Epithelial cell of proximal tubule (primary cell): ENCODE data around the gene PLPPR1. TPM values are rescaled to one million over a fixed set of nuclear protein-coding genes. Genes with fewer than 3 reads are reported as not detected.
"Not testable (repeated sequence)": the region's sequence is repeated elsewhere in the genome, so short reads cannot be mapped to it uniquely, and the experiment has no call there.

ENCODE experiments used
- DNase-seq: peaks from one replicate; pipeline ENCODE4 v3.0.0-alpha.2; 2011; ENCODE audit warnings: low read depth
- H3K4me3 ChIP-seq: 2 replicates; pipeline ENCODE4 v1.5.1; 2011; ENCODE audit warnings: low read depth, mild to moderate bottlenecking, low read length
- total RNA-seq: library from RNA; depleted of rRNA; stranded (reverse); fragments of >200 nt; gene quantifications from 2 replicates; pipeline ENCODE4 v1.2.3, GENCODE V29; 2015
- TF ChIP-seq, protein P1 (sequence below): conservative IDR thresholded peaks from 2 replicates; pipeline ENCODE4 v1.5.1; 2012; ENCODE audit warnings: low read depth, mild to moderate bottlenecking, low read length

PLPPR1 gene
- total RNA-seq, 1 donor from 2014 or later = not detected

DNA sequence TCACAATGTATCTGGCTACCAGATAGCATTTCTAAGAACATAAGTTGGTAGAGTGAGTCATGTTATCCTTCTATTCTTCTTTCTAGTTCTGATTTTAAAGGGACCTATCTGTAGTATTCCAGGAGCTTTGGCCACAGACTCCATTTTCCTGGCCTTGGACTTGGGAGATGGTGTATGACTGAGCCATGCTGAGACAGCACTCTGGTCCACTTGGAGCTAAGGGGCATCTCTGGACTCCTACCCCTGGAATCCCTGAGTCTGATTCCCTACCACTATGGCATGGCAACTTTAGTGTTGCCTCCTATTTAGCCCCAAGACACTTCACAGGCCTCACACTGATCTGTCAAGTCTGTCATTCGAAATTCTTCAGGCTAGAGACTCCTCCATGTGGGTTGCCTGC lies 297.5 kb downstream of the PLPPR1 start:
- no peak for DNase-seq
- no peak overlapping the region for H3K4me3 ChIP-seq
- TF ChIP-seq, protein P1, sequence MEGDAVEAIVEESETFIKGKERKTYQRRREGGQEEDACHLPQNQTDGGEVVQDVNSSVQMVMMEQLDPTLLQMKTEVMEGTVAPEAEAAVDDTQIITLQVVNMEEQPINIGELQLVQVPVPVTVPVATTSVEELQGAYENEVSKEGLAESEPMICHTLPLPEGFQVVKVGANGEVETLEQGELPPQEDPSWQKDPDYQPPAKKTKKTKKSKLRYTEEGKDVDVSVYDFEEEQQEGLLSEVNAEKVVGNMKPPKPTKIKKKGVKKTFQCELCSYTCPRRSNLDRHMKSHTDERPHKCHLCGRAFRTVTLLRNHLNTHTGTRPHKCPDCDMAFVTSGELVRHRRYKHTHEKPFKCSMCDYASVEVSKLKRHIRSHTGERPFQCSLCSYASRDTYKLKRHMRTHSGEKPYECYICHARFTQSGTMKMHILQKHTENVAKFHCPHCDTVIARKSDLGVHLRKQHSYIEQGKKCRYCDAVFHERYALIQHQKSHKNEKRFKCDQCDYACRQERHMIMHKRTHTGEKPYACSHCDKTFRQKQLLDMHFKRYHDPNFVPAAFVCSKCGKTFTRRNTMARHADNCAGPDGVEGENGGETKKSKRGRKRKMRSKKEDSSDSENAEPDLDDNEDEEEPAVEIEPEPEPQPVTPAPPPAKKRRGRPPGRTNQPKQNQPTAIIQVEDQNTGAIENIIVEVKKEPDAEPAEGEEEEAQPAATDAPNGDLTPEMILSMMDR = no peak

DNA sequence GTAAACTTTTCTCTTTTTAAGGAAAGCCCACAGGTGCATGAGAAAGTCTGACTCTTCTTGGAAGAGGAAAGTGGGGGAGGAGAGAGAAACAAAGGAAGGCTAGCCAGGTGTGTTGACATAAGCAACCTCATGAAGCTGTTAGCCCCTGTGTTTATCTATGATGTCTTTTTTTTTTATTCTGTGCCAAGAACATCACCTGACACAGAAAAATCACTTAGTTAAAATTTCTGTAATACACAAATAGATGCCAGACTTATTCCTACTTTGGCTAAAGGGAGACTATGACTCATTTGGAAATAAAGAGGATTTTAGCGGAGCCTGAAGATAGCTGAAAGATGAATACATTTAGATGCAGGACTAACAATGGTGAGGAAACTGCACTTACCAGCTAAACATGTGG lies 298.0 kb downstream of the PLPPR1 start:
- DNase-seq = no peak
- H3K4me3 ChIP-seq = no peak overlapping the region
- TF ChIP-seq, protein P1 = no peak

- not testable (repeated sequence) for DNase-seq, H3K4me3 ChIP-seq
Measured at GRCh38 chr9:101327422-101327909, 298.9 kb downstream of the PLPPR1 start.

DNA sequence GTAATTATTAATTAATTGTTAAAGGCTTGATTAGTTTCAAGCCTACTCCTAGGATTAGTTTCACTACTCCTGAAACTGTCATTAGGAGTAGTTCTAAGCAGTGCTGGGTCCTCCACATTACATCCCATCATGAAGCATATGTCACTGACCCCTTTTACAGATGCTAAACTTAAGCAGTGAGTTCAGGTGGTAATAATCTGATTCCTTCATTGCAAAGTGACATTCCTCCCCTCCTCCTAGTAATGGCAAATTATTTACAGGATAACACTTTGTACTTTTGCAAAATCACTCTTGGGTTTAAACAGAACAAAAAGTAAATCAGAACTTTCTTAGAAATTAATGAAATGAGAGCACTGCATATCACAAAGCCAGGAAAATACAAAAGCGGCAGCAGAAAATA lies 303.8 kb downstream of the PLPPR1 start:
- no peak for DNase-seq
- no peak overlapping the region for H3K4me3 ChIP-seq
- TF ChIP-seq, protein P1 = no peak

DNA sequence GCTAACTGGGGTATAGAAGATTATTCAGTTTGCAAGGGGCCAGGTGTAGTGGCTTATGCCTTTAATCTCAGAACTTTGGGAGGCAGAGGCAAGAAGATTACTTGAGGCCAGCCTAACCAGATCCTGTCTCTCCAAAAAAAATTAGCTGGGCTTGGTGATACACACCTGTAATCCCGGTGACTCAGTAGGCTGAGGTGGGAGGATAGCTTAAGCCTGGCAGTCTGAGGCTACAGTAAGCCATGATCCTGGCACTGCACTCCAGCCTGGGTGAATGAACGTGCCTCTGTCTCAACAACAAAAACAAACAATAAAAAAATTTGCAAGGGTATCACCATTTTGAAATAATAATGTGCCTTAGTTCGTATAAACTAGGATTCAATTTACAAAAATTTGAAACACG lies 305.0 kb downstream of the PLPPR1 start:
- H3K4me3 ChIP-seq = no peak overlapping the region
- no peak for DNase-seq
- TF ChIP-seq, protein P1 = no peak

GRCh38 chr9:101333926-101334702 lies 305.6 kb downstream of the PLPPR1 start:
- no peak overlapping the region for H3K4me3 ChIP-seq
- TF ChIP-seq, protein P1 = no peak
- DNase-seq = no peak

DNA sequence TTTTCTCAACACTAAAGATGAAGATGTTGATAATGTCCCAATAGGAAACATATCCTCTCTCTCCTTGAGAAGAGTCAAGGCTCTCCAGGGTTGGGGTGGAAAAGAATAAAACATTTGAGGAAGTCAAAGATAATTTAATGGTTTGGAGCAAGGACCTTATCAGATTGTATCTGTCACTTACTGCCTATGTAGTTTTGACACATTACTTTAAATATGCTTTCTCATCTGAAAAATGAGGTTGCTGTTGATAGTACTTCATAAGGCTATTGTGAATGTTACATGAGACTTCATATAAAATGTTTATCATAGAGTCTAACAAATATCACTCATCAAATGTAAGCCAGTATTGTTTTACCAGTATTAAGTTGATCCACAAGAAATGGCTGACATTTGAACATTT lies 307.6 kb downstream of the PLPPR1 start:
- no peak for DNase-seq
- no peak overlapping the region for H3K4me3 ChIP-seq
- TF ChIP-seq, protein P1 = no peak
